CD4-positive, alpha-beta T cell treated with Interferon alpha-2 for 1 hour (primary cell): ENCODE results near the gene RAD23A.

Source experiments
- DNase-seq, 2 donors: peaks; one replicate each; pipeline ENCODE4 v3.0.0-alpha.2; 2020 to 2022

Gene RAD23A

DNA sequence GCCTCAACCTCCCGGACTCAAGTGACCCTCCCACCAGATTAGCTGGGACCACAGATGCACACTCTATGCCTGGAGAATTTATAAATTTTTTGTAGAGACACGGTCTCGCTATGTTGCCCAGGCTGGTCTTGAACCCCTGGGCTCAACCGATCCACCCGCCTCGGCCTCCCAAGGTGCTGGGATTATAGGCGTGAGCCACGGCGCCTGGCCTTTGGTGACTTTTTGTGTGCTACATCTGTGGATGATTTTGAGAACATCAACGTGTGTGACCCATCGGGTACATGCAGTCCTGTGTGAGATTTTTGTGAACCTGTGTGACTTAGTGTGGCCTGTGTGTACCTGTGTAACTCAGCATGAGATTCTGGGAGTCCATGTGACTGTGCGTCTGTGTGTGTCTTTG is 41.1 kb downstream of the RAD23A start:
- DNase-seq: no peak

DNA sequence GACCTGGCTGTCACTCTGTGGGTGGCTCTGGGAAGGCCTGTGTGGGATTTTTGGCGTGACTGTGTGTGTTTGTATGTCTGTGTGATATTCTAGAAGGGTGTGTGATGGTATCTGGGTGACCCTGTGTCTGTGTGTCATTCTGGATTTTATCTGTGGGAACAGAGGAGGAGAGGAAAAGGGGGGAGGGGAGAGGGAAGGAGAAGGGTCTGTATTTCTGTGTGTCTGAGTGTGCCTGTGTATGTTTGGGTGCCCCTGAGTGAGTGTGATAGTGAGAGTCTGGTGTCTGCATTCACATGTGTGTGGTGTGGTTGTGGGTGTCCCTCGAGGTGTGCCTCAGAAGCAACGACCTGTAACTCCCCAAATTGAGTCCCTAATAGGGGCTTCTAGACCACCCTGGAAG is 41.5 kb downstream of the RAD23A start:
- no peak for DNase-seq

DNA sequence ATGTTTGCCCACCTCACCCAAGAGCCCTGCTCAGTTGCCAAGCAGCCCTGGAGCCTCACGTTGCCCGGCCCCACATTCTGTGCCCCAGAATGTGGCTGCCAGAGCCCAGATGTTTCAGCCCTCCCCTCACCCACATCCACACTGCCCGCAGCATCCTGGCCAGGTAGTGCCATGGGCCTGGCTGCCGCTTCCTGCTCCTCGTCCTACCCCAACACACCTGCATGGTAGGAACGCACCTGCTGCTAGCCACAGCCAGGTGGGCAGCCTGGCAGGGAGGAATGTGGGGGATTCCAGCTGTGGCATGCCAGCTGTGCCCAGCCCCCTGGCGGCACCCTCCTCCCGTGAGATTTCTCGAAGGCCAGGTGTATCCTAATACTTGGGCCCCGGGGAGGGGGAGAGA is 42.1 kb downstream of the RAD23A start:
- no peak for DNase-seq

DNA sequence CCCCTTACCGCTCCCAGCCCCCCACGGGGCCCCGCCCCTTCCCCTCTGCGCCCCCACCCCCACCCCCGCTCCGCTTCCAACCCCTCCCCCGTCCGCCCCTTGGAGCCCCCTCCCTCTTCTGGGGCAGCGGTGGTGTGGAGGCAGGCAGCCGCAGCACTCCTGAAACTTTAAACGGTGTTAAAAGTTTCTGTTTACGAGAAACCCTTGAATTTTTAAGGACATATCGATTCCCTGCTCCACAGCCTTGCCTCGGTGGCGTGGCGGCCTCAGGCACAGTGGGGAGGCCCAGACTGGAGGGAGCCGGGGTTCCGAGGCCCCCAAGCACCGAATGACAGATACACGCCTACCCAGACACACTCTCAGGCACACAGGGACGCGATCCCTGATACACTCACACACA is 44.8 kb downstream of the RAD23A start:
- no peak for DNase-seq

DNA sequence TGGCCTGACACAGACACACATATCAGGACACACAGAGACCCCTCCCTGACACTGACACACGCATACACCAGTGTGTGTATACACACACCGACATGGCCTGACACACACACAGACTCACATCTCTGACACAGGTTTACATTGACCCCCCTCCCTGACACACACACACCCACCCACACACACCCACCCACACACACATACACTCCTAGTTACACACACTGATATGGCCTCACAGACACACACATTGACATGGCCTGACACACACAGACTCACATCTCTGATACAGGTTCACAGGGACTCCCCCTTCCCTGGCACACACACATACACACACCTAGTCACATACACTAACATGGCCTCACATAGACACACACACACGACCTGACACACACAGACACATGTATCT is 45.2 kb downstream of the RAD23A start:
- DNase-seq: no peak

DNA sequence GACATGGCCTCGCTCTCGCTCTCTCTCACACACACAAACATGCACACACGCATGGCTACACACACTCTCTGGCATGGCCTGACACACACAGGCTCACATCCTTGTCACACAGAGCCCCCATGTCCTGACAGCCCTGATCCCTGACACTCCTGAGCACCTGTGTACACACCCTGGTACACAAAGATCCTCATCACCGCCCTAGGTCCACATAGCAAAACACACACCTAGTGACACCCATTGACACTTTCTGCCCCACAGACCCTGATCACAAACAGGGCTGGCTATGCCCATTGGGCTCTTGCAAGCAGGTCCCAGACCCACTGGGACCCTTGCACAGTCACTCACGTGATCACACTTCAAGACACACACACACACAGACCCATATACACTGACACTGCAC is 45.6 kb downstream of the RAD23A start:
- DNase-seq: no peak

DNA sequence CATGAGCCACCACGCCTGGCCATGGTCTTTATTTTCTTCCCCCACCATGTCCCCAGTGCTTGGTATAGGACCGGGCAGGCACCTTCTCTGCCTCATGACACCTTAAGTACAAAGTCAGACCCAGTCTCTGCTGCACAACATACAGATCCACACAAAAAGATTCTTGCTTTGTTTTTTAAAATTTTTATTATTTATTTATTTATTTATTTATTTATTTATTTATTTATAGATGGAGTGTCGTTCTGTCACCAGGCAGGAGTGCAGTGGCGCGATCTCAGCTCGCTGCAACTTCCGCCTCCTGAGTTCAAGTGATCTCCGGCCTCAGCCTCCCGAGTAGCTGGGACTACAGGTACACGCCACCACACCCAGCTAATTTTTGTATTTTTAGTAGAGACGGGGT is 47.1 kb downstream of the RAD23A start:
- DNase-seq: no peak

DNA sequence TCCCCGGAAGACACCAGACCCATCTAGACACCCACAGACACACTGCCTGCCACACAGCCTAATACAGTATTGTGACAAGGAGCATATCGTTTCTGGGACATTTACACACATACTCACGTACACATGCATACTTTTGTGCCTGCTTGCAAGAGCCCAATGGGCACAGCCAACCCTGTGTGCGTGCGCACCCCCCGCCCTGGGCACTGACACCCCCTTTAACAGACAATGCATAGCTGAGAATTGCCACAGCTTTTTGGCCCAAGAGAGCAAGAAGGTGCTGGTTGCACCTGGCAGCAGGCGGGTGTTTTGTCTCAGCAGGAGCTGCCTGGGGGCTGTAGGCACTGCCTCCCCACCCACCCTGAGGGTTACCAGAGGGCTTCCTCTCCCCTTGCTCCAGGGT is 47.9 kb downstream of the RAD23A start:
- DNase-seq: no peak

DNA sequence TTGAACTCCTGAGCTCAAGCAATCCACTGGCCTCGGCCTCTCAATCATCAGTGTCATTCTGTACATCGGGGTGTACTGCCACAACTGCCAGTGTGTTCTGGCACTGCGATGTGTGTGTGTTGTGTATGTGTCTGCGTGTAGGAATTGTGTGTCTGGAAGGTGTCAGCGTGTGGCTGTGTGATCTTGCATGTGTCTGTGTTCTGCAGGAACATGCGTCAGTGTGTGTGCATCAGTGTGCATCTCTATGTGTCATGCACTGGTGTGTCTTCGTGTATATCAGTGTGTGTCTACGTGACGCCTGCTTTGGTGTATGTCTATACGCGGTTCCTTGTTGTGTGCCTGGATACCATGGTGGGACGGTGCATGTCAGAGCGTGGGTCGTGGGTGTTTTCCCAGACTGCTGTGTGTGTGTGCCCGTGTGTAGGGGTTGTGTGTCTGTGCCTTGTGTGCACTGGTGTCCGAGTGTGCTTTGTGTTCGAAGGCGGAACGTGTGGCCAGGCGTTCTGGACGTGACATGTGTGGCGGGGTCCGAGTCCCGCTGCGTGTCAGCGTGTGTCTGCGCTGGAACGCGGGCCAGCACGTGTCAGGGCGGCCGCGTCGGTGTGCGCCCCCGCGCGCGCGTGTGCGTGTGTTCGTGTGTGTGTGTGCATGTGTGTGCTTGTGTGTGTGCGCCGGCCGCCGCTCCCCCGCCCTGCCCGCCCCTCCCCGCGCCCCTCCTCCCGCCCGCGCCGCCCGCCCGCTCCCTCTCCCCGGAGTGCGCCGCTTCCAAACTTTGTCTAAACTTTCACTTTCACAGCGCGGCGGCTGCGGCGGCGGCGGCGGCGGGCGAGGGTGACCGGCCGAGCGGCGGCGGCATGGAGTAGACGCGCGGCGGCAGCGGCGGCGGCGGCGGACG is 49.3 kb downstream of the RAD23A start, which contains the start of gene NFIX:
NFIX (plus strand) TSS at position 775 of the 895 bp plus-strand sequence. CDS start 363 bp downstream, outside the sequence.
- DNase-seq: peak; percentile 46 to 75

DNA sequence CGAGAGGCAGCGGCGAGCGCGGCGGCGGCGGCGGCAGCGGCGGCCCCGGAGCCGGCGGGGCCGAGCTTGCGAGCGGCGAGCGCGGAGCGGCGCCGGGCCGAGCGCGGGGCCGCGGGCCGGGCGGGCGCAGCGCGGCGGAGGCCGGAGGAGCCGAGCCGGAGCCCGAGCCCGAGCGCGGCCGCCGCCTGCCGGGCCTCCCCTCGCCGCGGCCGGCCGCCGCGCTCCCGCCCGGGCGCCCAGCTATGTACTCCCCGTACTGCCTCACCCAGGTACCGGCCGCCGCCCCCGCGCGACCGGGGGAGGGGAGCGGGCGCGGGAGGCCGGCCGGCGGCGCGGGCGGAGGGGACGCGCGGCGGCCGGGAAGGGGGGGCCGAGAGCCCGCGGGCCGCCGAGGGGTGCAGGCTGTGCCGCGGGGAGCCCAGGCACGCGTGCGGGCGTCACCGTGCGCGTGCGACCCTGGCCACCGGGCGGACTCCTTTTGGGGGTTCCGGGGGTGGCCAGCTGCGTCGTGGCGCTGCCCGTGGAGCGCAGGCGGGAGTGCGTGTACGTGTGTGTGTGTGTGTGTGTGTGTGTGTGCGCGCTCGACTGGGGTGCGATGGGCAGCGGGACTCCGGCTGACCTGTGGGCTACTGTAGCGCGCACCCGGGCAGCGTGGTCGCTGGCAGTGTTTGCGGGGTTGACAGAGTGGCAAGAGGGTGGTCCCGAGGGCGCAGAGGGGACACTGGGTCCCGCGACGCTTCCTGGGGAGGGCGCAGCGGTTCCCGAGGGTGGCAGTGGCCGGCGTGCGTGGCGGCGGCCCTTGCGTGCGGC is 50.1 kb downstream of the RAD23A start:
- peak in 1 of 2 donors; percentile 28 for DNase-seq

DNA sequence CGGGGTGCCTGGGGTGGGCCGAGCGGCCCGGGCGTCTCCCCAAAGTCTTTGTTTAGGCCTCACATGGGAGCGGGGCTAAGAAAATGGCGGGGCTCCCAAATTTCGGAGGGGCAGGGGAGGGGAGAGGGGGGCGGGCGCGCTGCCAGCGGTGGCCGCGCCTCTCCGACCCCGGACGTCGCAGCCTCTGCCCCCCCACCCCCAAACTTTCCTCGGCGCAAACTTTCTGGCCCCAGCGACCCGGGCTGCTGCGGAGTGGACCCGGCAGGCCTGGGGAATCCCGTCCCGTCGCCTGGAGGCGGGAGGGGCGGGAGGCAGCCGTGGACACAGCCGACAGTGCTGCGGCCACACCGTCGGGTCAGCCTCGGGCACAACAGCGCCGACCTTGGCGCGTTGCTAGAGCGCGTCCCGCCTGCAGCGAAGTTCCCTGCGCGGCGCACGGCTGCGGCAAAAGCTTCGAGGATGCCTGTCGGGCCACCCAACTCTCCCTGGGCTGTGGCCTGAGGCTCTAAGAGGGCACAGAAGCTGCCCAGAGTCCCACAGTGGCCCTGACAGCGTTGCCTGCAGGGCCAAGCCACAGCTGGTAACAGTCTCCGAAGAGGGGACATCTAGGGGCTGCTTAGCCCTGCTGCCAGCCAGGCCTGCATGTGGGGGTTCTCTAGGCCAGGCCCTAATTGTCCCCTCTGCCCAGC is 50.9 kb downstream of the RAD23A start:
- DNase-seq: no peak

DNA sequence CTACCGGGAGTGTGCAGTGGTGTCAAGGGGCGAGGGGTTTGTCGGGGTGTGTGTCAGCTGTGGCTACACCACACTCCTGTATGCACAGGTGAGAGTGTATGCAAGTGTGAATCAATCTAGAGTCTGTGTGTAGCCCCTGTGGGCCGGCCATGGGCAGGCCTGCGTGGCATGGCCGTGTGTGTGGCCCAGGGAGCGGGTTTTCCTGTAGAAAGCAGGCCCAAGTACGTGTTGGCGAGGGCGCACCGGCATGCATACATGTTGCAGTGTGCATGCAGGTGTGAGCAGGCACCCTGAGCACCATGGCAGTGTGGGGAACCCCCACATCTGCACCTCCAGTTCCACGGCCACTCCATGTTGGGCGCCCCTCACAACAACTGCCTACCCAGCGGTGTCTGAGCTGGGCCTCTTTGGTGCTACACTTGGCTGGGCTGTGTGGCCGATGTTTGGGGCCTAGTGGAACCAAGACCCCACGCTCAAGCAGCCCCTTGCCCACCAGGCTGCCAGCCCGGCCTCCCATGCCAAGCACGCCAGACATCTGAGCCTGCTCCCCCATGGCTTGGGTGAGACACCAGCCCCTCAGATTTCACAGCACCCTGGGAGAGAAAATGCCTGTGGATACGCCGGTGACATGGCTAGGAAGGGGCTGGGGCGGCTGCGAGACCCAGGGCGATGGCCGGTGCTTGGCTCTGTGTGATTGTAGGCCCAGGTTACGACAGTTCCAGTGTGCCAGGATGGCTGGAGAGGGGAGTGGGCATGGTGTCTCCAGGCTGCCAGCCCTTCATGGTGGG is 51.7 kb downstream of the RAD23A start:
- DNase-seq: no peak

DNA sequence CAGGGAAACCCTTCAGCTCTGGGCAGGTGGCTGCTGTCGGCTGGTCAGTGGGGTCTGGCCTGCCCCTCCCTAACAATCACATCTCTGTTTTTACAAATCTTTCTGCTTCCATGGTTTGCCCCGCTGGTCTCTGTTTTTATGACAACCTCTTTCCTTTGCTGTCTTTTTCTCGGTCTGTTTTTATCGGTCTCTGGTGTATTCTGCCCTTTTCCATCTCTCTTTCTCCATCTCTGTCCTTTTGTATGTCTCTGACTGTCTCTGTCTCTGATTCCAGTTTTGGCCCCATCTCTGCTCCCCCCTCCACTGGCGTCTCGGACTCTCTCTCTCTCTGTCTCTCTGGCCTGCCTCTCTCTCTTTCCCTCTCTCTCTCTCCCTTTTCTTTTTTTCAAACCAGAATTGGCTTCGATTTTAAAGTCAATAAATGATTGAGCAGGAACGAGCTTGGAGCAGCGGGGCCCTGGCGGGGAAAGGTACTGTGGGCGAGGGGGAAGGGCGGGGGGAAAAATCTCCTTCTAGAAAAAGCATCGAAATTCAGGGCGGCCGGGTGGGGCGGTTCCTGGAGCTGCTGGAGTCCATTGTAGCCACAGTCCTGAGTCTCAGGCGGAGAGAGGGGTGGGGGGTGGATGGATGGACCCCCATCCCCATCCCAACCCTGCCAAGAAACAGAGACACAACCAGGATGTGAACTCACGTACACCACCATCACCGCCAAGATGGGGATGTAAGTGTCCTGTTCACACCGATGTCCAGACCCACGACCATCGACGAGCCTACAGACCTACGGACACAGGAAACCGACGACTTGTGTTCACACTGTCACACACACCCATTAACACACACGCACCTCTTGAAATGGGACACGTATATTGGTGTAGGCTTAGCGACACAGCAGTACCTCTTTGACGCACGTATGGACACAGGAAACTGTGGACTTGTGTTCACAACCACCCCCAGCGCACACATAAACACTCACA is 52.6 kb downstream of the RAD23A start:
- DNase-seq: no peak

DNA sequence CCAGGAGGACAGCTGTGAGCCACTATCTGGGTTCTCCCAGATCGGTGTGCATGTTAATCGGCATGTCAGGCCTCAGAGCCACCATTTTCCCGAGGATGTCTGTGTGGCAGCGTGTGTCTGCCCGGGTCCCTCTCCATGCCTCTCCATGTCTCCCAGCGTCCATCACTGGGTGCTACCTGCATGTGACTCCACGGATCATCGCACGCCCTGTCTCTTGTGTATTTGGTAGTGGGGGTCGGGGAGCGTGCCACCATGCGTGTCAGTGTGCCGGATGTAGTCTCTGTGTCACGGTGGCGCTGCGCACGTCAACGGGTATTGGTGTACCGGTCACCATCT is 55.5 kb downstream of the RAD23A start:
- no peak for DNase-seq

DNA sequence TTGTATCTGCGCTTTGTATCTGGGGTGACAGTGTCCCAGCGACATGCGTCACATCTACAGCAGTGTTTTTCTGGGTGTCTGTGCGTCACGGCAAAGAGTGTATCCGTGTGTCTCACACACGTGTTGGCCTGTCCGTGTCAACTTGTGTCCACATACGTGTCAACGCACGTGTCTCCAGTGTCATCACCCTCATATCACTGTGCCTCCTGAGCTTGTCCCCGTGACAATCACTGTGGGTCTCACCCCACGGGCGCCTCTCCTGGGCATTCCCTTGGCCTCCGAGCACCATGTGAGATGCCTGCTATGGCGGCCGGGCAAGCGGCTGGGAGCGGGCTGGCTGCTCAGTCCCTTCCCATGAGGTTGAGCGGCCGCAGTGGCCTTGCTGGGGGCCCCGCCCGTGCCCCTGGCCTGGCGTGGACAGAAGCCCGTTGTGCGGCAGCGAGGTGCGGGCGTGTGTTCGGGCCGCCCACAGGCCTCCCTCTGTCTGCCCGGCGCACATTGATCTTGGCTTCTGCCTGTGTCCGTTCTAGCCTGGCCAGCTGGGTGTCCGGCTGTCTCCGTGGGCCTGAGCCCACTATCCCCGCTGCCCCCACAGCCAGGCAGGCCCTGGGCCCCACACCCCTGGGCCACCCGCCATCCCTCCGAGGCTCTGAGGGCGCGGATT is 56.0 kb downstream of the RAD23A start:
- no peak for DNase-seq

DNA sequence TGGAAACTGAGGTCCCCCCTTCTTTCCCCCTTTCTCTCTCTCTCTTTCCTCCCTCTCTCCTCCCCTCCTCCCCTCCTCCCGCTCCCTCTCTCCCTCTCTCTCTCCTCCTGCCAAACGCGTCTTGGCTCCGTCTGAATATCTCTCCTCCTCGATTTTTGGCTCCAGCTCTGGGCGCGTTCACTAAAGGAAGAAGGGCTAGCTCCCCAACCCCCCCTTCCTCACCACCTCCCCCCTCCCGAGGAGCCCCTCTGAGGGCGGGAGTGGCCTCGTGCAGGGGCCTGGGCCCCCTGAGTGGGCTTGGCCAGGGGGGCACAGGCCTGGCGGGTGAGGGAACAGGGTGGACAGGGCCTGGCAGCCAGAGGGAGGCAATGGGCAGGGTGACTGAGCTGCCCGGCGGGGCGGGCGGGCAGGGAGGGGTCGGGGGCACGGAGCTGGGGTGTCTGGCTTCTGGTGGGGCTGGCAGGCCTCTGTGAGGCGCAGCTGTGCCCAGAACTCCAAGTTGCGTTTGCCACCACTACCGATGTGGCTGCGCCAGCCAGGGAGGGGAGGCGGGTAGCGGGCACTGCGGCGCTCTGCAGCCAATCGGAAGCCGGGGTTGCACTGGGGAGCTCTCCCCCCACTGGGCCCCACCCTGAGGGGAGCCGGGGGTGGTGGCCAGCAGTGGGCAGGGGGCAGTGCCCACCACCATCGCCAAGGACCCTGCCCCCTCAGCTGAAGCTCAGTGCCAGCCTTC is 56.7 kb downstream of the RAD23A start:
- no peak for DNase-seq

DNA sequence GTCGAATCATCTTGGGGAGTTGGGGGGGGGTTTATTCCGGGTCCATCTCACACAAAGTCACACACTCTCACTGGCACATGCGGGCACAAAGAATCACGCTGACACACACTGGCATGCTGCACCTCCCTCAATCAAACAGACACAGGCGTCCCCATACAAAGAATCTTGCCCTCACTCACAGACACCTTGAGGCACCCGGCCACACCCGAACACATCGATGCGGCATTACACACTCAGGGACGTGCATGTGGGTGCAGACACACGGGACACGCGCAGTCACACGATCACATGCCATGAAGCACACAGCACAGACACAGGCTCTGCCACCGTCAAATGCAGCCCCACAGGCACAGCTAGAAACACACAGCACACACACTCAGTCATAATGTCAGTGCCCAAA is 57.4 kb downstream of the RAD23A start:
- DNase-seq: no peak
